ENCODE measurements around the gene RENBP. TPM values are rescaled to one million over a fixed set of nuclear protein-coding genes. Genes with fewer than 3 reads are reported as not detected.
A peak's percentile ranks its signal among the peaks of the same experiment; 100 is the strongest.

RENBP gene
- total RNA-seq, 1 experiment from 2014 or later, result 7.1 TPM

GRCh38 chrX:153925739-153926551, 18.5 kb downstream of the RENBP start, which contains the start of gene ARHGAP4:
ARHGAP4 (minus strand) TSS chrX:153926264; CDS start chrX:153926202, 62 bp downstream.
- Histone ChIP-seq H3K23ac (ENCODE audit: insufficient read length, low read depth, low read length) (no peak within 1 kb of the TSS), H3K79me2 (ENCODE audit: insufficient read depth, low read length) (no peaks in the 10 kb centered on the region), H2AFZ (ENCODE audit: low read length) (no peak within 1 kb of the TSS), H3K79me1 (ENCODE audit: insufficient read depth, low read depth, low read length, poor library complexity, severe bottlenecking) (no peaks in the 10 kb centered on the region), H3K23me2 (ENCODE audit: insufficient read length, low read depth, low read length, poor library complexity, severe bottlenecking) (peaks cover 22% of the 10 kb centered on the region), H3T11ph (ENCODE audit: low read length) (no peak within 1 kb of the TSS), H3K56ac (ENCODE audit: insufficient read length, low read depth, low read length) (no peak within 1 kb of the TSS), H3K9ac (ENCODE audit: extremely low read depth, insufficient read length, low read length) (peak within 1 kb of the TSS; percentile 25), H2AK5ac (ENCODE audit: insufficient read length, low read length) (no peak within 1 kb of the TSS), H2BK120ac (ENCODE audit: low read depth, low read length, poor library complexity, severe bottlenecking) (no peak within 1 kb of the TSS), H3K18ac (ENCODE audit: insufficient read length, low read depth, low read length) (peak within 1 kb of the TSS; percentile 78), H3K27me3 (ENCODE audit: insufficient read depth, low read length) (no peaks in the 10 kb centered on the region), H3K4ac (ENCODE audit: low read depth, low read length) (no peak within 1 kb of the TSS), H3K14ac (ENCODE audit: insufficient read depth, low read length) (peak within 1 kb of the TSS; percentile 82; the same call in 1 of the 2 replicates), H4K5ac (ENCODE audit: insufficient read length, low read depth, low read length) (no peak within 1 kb of the TSS), H3K27ac (ENCODE audit: insufficient read length, low read depth, low read length) (no peak within 1 kb of the TSS), H3K4me2 (ENCODE audit: insufficient read depth, insufficient read length, low read length) (peak within 1 kb of the TSS; percentile 63), H2BK12ac (ENCODE audit: insufficient read length, low read depth, low read length) (no peak within 1 kb of the TSS), H2BK5ac (ENCODE audit: insufficient read length, low read length) (no peak within 1 kb of the TSS), H3K9me3 (ENCODE audit: control insufficient read depth, low read depth, low read length) (peaks cover 5% of the 10 kb centered on the region), H4K20me1 (ENCODE audit: control insufficient read depth, insufficient read depth, insufficient read length) (no peaks in the 10 kb centered on the region), H4K8ac (replicated peaks; ENCODE audit: insufficient read length, low read depth, low read length) (no peak within 1 kb of the TSS), H2BK20ac (ENCODE audit: low read depth, low read length, poor library complexity, severe bottlenecking) (no peak within 1 kb of the TSS), H4K91ac (ENCODE audit: insufficient read length, low read depth, low read length) (no peak within 1 kb of the TSS), H3K4me1 (ENCODE audit: insufficient read depth, low read length) (no peaks in the 10 kb centered on the region), H2BK15ac (ENCODE audit: low read depth, low read length) (no peak within 1 kb of the TSS)
- Mint-ChIP-seq H3K4me1 (peaks cover 13 to 34% of the 10 kb centered on the region in 2 experiments), H3K9me3 (peaks cover 47 to 64% of the 10 kb centered on the region in 2 experiments), H3K4me3 (peak within 1 kb of the TSS; percentile 77 to 83), H3K27ac (peak within 1 kb of the TSS; percentile 72 to 94 (median 94); a peak in 4 of 7 replicates), H3K36me3 (ENCODE audit: insufficient read depth in 1 of 3, low read depth in 3 of 3) (peaks cover 12 to 21% (median 15%) of the 10 kb centered on the region in 3 experiments), H3K27me3 (ENCODE audit: low read depth) (no peaks in the 10 kb centered on the region; the same call in none of the 2 replicates)
- TF ChIP-seq CTCF (conservative IDR thresholded peaks at IDR 0.05), result no peak
- no CpG with 5 or more reads among the region's 59 CpGs for WGBS (ENCODE audit: extremely low coverage, insufficient read length, low lambda C conversion rate)
- DNase-seq, result peak; percentile 39
